ENCODE results near the gene MICAL2. TPM values are rescaled to one million over a fixed set of nuclear protein-coding genes. Genes with fewer than 3 reads are reported as not detected.

MICAL2 gene
- total and polyA plus RNA-seq, 2 of the 13 experiments (the other 11 are each of a cell fraction or from before 2014, with no cell fraction given): 0.78 to 1.1 TPM

GRCh38 chr11:12110201-12110713 is at the start of gene MICAL2 (continued):
- TF ChIP-seq ZNF567 (CRISPR knock-in tag; IDR thresholded peaks at IDR 0.05; ENCODE audit: borderline replicate concordance) (no peak), CENPBD1 (CRISPR knock-in tag; IDR thresholded peaks at IDR 0.05; ENCODE audit: borderline replicate concordance, low read depth) (no peak), ZNF318 (CRISPR knock-in tag; IDR thresholded peaks at IDR 0.05) (no peak), ATF7-NPFF (CRISPR knock-in tag; IDR thresholded peaks at IDR 0.05; ENCODE audit: low read depth) (no peak), ZNF770 (CRISPR knock-in tag; IDR thresholded peaks at IDR 0.05) (no peak), NCOA2 (CRISPR knock-in tag; IDR thresholded peaks at IDR 0.05) (no peak), MYC (CRISPR knock-in tag; IDR thresholded peaks at IDR 0.05; ENCODE audit: borderline replicate concordance) (peak; percentile 80), CHD2 (IDR thresholded peaks at IDR 0.05; ENCODE audit: low read depth, low read length) (no peak), ZNF34 (CRISPR knock-in tag; IDR thresholded peaks at IDR 0.05; ENCODE audit: borderline replicate concordance) (no peak), CEBPB (IDR thresholded peaks at IDR 0.05; ENCODE audit: borderline replicate concordance, low read depth, low read length) (no peak), SRSF4 (IDR thresholded peaks at IDR 0.05; ENCODE audit: low read depth, low read length, poor library complexity, severe bottlenecking) (no peak), FOXO4 (CRISPR knock-in tag; conservative IDR thresholded peaks at IDR 0.05) (no peak), GFI1 (CRISPR knock-in tag; IDR thresholded peaks at IDR 0.05; ENCODE audit: borderline replicate concordance) (no peak), ZNF362 (CRISPR knock-in tag; IDR thresholded peaks at IDR 0.05; ENCODE audit: borderline replicate concordance) (no peak), ZNF614 (CRISPR knock-in tag; IDR thresholded peaks at IDR 0.05; ENCODE audit: borderline replicate concordance) (no peak), HOXD1 (CRISPR knock-in tag; IDR thresholded peaks at IDR 0.05) (no peak)
